ENCODE results near the gene MYOD1. TPM values are rescaled to one million over a fixed set of nuclear protein-coding genes. Genes with fewer than 3 reads are reported as not detected.

The MYOD1 gene
- total RNA-seq: 11.8 TPM

DNA sequence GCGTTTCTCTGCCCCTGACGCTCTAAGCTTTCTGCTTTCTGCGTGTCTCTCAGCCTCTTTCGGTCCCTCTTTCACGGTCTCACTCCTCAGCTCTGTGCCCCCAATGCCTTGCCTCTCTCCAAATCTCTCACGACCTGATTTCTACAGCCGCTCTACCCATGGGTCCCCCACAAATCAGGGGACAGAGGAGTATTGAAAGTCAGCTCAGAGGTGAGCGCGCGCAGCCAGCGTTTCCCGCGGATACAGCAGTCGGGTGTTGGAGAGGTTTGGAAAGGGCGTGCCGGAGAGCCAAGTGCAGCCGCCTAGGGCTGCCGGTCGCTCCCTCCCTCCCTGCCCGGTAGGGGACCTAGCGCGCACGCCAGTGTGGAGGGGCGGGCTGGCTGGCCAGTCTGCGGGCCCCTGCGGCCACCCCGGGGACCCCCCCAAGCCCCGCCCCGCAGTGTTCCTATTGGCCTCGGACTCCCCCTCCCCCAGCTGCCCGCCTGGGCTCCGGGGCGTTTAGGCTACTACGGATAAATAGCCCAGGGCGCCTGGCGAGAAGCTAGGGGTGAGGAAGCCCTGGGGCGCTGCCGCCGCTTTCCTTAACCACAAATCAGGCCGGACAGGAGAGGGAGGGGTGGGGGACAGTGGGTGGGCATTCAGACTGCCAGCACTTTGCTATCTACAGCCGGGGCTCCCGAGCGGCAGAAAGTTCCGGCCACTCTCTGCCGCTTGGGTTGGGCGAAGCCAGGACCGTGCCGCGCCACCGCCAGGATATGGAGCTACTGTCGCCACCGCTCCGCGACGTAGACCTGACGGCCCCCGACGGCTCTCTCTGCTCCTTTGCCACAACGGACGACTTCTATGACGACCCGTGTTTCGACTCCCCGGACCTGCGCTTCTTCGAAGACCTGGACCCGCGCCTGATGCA lies at the start of gene MYOD1:
Gene MYOD1, plus strand, starts transcription at position 544 of the 910 bp plus-strand sequence. Its CDS starts 212 bp downstream, at position 756.

DNA sequence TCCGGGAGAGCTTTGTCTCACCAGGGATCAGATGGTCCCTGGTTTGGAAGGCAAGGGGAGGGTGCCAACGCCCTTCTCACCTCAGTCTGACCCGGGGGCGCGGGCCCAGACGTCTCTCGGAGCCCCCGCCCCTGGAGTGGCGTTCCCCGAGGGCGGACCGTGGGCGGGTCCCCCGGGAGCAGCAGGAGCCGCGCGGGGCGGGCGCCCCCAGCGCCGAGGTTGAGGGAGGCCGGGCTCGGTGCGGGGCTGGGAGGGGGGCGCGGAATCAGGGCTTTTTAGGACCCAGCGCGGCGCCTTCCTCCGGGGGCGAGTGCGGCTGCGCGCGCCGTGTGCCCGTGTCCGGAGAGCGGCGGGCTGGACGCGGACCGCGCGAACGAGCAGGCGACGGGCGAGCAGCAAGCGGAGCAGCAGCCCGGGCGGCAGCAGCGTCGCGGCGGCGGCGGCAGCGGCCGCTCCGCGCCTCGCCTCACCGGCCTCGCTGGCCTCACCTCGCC lies 15.1 kb downstream of the MYOD1 start, which contains the start of gene KCNC1:
Gene KCNC1, plus strand, starts transcription at position 364 of the 494 bp plus-strand sequence. CDS start 1,222 bp downstream, outside the sequence.

Other genes with a start within 250 kb of the MYOD1 start
- 4.5 TPM for gene ABCC8, start 242.7 kb upstream of the MYOD1 start, total RNA-seq
- gene USH1C, start 175.2 kb upstream of the MYOD1 start, total RNA-seq: 28.3 TPM
- 0.23 TPM for gene OTOG, start 172.3 kb upstream of the MYOD1 start, total RNA-seq
- 0.41 TPM for gene KCNC1, start 15.2 kb downstream of the MYOD1 start, total RNA-seq

Data from metanephros (tissue), 1 donor.